Transverse colon (tissue), 4 donors: Measurements from ENCODE around the gene EPHB2. TPM values are rescaled to one million over a fixed set of nuclear protein-coding genes. Genes with fewer than 3 reads are reported as not detected.

Source experiments
- DNase-seq: peaks from one replicate; pipeline ENCODE4 v3.0.0-alpha.2; 2019
- H3K27ac ChIP-seq, 4 donors: fragments of 200-600 bp; sonication (generic); 2 replicates each; pipeline ENCODE4 v1.5.1; 2016 to 2018; ENCODE audit warnings: inconsistent platforms in 4 of 4
- H3K27me3 ChIP-seq: fragments of 200-600 bp; sonication (generic); 2 replicates; pipeline ENCODE4 v1.5.1; 2017; ENCODE audit warnings: inconsistent platforms
- H3K36me3 ChIP-seq, 4 donors: fragments of 200-600 bp; sonication (generic); 2 replicates each; pipeline ENCODE4 v1.5.1; 2017 to 2019; ENCODE audit warnings: inconsistent platforms in 4 of 4
- H3K4me1 ChIP-seq, 4 donors: fragments of 200-600 bp; sonication (generic); 2 replicates each; pipeline ENCODE4 v1.5.1; 2017 to 2020; ENCODE audit warnings: inconsistent platforms in 4 of 4
- H3K4me3 ChIP-seq, 4 donors: fragments of 200-600 bp; sonication (generic); 1 replicate in 1 of 4; 2 replicates in 3 of 4; pipeline versions ENCODE4 v1.5.1 to v1.6.1; 2017 to 2019; ENCODE audit warnings: inconsistent platforms in 4 of 4
- H3K9me3 ChIP-seq, 2 donors: fragments of 200-600 bp; sonication (generic); 2 replicates each; pipeline ENCODE4 v1.5.1; 2017 to 2019; ENCODE audit warnings: inconsistent platforms in 2 of 2
- EP300 ChIP-seq: sonication (generic); formaldehyde crosslinking; IDR thresholded peaks from one replicate; pipeline ENCODE4 v1.6.1; 2017; ENCODE audit warnings: antibody characterized with exemption, low read depth
- POLR2A ChIP-seq: fragments of 450-650 bp; IDR thresholded peaks from one replicate; pipeline ENCODE4 v1.6.1; 2016; ENCODE audit warnings: antibody characterized with exemption, mild to moderate bottlenecking, moderate library complexity
- POLR2AphosphoS5 ChIP-seq, 3 donors: sonication (generic); formaldehyde crosslinking; IDR thresholded peaks; one replicate each; pipeline ENCODE4 v1.6.1; 2016; ENCODE audit warnings: antibody characterized with exemption in 3 of 3
- WGBS, 2 donors: methylation state at CpG; one replicate each; pipeline ENCODE4 v1.1.5; 2018; ENCODE audit warnings: low coverage in 1 of 2; 5-methylcytosine and 5-hydroxymethylcytosine counted together
- in situ Hi-C, 4 donors: fragments of 200-750 bp; cut with MboI; loops; one replicate each; pipeline versions ENCODE4 v1.15.0 to v1.15.1; 2017; ENCODE audit warnings: low sequenced_read_pairs in 3 of 4, low pct_ligation_motif_present in 1 of 4, low pct_unique_long_range_greater_than_20kb in 1 of 4
- intact Hi-C: fragments of 100-400 bp; cut with DNase I; formaldehyde crosslinking; loops from one replicate; pipeline ENCODE4 v1.15.1; 2023; ENCODE audit warnings: low total_unique reads
- total RNA-seq, 4 donors: library from RNA; depleted of rRNA; stranded (reverse); fragments of >200 nt; gene quantifications; one replicate each; pipeline ENCODE4 v1.1.0, GENCODE V29; 2016
- TF ChIP-seq, protein P1 (sequence below), 5 experiments: fragments of 200-600 bp in 3 of 5; fragments of 450-650 bp in 2 of 5; sonication (generic) in 3 of 5; IDR thresholded peaks; 1 replicate in 2 of 5; 2 replicates in 3 of 5; pipeline ENCODE4 v1.5.1; 2016 to 2017; ENCODE audit warnings: antibody characterized with exemption in 5 of 5, inconsistent platforms in 3 of 5, mild to moderate bottlenecking in 2 of 5, moderate library complexity in 1 of 5

Gene EPHB2
- total RNA-seq, 4 donors from 2014 or later: 3.0 to 152 (median 27.9) TPM

DNA sequence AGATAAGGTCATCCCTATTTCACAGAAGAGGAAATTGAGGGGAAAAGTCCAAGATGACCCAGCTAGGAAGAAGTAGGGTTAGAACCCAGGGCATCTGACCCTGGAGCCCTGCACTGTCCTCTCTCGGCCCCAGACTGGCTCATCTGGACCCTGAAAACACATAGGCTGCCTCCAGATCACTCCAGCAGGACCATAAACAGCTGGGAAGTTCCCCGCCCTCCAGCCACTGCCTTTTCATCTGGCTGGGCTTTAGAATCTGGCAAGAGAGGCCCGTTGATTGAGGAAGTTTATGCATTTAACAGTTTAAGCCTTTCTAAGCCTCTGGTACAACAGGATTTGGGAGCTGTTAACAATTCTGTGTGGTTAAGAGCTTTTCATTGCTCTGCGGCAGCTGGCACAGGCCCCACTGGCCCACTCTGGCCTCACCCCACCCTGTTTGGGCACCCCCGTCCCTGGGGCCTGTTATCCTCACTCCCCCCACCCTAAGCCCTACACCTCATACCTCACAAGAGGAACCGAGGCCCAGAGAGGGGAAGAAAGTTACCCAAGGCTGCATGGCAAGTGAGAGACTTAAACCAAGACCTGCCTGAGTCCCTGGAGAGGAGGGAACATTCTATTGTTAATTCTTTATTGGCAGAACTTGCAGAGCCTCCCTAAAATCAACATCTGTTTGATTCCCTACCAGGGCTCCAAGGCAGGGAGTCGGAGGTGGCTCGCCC, 84.2 kb downstream of the EPHB2 start:
- Histone ChIP-seq H3K4me3 (no peak overlapping the region), H3K27ac (peak overlapping the region; percentile 50 to 69 (median 67)), H3K9me3 (no peaks in the 10 kb centered on the region), H3K4me1 (peaks cover 13 to 33% (median 25%) of the 10 kb centered on the region in 4 donors), H3K27me3 (no peaks in the 10 kb centered on the region), H3K36me3 (no peaks in the 10 kb centered on the region)
- in situ Hi-C loops (no loop called here), intact Hi-C loops (no loop called here)
- peak; percentile 69 for DNase-seq
- TF ChIP-seq, protein P1, sequence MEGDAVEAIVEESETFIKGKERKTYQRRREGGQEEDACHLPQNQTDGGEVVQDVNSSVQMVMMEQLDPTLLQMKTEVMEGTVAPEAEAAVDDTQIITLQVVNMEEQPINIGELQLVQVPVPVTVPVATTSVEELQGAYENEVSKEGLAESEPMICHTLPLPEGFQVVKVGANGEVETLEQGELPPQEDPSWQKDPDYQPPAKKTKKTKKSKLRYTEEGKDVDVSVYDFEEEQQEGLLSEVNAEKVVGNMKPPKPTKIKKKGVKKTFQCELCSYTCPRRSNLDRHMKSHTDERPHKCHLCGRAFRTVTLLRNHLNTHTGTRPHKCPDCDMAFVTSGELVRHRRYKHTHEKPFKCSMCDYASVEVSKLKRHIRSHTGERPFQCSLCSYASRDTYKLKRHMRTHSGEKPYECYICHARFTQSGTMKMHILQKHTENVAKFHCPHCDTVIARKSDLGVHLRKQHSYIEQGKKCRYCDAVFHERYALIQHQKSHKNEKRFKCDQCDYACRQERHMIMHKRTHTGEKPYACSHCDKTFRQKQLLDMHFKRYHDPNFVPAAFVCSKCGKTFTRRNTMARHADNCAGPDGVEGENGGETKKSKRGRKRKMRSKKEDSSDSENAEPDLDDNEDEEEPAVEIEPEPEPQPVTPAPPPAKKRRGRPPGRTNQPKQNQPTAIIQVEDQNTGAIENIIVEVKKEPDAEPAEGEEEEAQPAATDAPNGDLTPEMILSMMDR (IDR thresholded peaks at IDR 0.05): no peak
- TF ChIP-seq POLR2AphosphoS5 (IDR thresholded peaks at IDR 0.05) (no peak), EP300 (no peak), POLR2A (no peak)
- WGBS, 2 donors: 16 to 38% methylated on average over 6 to 8 of the region's 8 CpGs

DNA sequence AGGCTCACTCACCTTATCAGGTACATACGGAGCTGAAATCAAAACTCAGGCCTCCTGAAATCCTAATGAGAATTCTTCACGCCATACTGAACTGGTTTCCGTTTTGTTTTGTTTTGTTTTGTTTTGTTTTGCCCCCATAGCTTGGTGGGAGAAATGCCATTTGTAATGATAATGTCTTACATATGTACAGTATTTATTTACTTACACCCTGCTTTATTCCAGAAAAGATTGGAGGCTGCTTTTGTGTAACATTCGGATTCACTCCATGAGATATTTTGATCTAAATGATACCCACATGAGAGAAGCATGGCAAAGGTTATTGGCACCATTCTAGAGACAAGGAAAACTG, 84.7 kb downstream of the EPHB2 start:
- in situ Hi-C loops: no loop called here
- 58% methylated on average over 4 of the region's 4 CpGs; no CpG with 5 or more reads in 1 of the 2 donors for WGBS, 2 donors
- no peak for DNase-seq
- Histone ChIP-seq H3K27me3 (no peaks in the 10 kb centered on the region), H3K4me1 (peaks cover 12 to 27% (median 22%) of the 10 kb centered on the region in 4 donors), H3K27ac (peak overlapping the region in 2 of 4 donors; percentile 66 to 68), H3K9me3 (no peaks in the 10 kb centered on the region), H3K36me3 (no peaks in the 10 kb centered on the region), H3K4me3 (no peak overlapping the region)
- TF ChIP-seq EP300 (no peak), POLR2A (no peak), POLR2AphosphoS5 (IDR thresholded peaks at IDR 0.05) (no peak)
- TF ChIP-seq, protein P1 (IDR thresholded peaks at IDR 0.05): no peak
- intact Hi-C loops: no loop called here

DNA sequence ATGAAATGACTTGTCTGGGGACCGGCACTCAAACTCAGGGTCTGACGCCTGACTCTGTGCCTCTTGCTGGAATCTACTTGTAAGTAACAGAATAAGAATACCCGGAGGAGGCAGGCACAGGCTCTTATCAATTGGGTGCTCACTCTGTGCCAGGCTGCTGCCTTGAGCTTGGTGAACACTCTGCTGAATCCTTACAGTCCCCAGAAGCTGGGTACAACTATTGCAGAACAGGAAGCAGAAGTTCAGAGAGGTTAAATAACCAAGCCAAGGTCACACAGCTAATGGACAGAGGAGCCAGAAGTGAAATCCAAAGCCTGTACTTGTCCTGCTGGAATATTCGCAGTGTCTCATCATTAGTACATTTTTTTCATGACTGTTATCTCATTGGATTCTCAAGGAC, 86.0 kb downstream of the EPHB2 start:
- Histone ChIP-seq H3K27me3 (no peaks in the 10 kb centered on the region), H3K4me1 (peaks cover 6 to 17% (median 15%) of the 10 kb centered on the region in 4 donors), H3K27ac (no peak overlapping the region), H3K36me3 (no peaks in the 10 kb centered on the region), H3K9me3 (no peaks in the 10 kb centered on the region), H3K4me3 (no peak overlapping the region)
- DNase-seq: no peak
- intact Hi-C loops: no loop called here
- 80% methylated on average over 4 of the region's 4 CpGs; no CpG with 5 or more reads in 1 of the 2 donors for WGBS, 2 donors
- in situ Hi-C loops: no loop called here
- TF ChIP-seq POLR2AphosphoS5 (IDR thresholded peaks at IDR 0.05) (no peak), POLR2A (no peak), EP300 (no peak)
- TF ChIP-seq, protein P1 (IDR thresholded peaks at IDR 0.05): no peak

DNA sequence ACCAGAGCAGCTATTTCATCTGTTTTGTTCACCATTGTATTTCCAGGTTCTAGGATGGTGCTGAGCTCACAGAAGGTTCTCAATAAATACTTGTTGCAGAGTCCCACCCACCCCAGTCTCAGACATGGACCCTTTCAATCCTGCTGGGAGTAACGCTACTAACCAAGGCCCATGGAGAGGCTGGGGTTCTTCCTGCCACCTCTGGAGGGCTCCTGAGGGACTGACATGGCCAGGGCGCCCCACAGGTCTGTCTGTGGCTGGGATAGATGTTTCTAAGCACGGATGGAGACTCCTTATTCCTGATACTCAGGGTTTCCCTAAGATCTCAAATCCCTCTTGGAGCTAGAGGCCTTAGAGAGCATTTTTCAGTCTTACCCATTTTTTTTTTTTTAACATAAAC, 87.4 kb downstream of the EPHB2 start:
- in situ Hi-C loops (no loop called here), intact Hi-C loops (no loop called here)
- Histone ChIP-seq H3K9me3 (no peaks in the 10 kb centered on the region), H3K27me3 (no peaks in the 10 kb centered on the region), H3K4me3 (no peak overlapping the region), H3K27ac (no peak overlapping the region), H3K36me3 (no peaks in the 10 kb centered on the region), H3K4me1 (peaks cover 6 to 15% (median 13%) of the 10 kb centered on the region in 4 donors)
- WGBS, 2 donors: 78% methylated on average over 3 of the region's 3 CpGs; no CpG with 5 or more reads in 1 of the 2 donors
- TF ChIP-seq POLR2A (no peak), POLR2AphosphoS5 (IDR thresholded peaks at IDR 0.05) (no peak)
- TF ChIP-seq, protein P1 (IDR thresholded peaks at IDR 0.05): no peak
- DNase-seq: no peak
